GM21528 (cell line): ENCODE results near the gene MRPS34.
"Not testable (repeated sequence)": the region's sequence is repeated elsewhere in the genome, so short reads cannot be mapped to it uniquely, and the experiment has no call there.

Experiments
- ATAC-seq: cut with Tn5 transposase; IDR thresholded peaks from one replicate; pipeline ENCODE4 v1.9.1; 2021; ENCODE audit warnings: mild to moderate bottlenecking, moderate library complexity; ENCODE audit not compliant: unreplicated experiment, low FRiP score

The MRPS34 gene

DNA sequence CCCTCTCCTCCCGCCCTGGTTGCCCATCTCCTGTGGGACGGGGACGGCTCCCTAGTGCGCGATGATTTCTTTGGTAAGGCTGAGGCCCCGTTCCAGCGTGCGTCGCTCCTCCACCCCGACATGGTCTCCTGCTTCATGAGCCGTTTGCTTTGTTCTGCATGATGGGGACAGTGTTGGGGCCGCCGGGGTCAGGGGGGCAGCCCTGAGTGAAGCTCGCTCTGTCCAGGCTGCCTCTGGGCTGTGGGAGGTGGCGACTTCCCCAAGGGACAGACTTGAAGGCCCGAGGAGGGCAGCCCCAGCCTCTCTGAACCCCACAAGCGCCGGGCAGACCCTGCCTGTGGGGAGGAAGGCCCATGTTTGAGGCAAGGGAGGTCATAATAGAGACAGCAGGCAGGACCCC, 14.0 kb downstream of the MRPS34 start:
- no peak for ATAC-seq

DNA sequence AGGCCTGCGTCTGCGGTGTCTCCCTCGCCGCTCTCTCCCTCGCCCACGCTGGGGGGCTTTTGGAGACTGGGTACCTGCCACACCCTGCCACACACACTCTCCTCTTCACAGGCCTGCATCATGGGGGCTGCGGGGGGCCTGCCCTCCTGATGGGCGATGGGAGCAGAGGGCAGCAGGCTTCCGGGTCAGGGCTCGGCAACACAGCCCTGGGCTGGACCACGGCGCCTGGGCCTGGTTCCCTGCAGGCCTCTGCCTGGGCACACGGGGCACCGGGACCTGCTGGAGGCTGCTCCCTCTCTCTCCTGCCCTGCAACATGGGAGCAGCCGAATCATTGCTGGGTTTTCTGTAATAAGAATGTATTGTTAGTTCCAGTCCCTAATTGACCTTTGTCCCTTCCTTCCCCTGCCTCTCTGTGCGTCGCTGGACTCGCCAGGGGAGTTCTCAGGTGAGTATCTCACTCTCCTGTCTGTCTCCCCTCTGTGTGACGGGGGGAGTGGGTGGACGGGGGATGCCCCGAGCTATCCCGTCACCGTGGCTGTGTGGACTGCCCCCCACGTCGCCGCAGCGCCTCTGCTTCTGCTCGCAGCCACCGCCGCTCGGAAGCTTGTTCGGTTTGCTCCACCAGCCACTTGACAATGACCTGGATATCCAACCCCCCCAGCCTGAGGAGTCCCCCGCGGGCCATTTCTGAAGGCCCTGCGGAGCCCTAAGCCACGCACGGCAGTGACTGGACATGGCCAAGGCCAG, 15.0 kb downstream of the MRPS34 start:
- no peak for ATAC-seq

DNA sequence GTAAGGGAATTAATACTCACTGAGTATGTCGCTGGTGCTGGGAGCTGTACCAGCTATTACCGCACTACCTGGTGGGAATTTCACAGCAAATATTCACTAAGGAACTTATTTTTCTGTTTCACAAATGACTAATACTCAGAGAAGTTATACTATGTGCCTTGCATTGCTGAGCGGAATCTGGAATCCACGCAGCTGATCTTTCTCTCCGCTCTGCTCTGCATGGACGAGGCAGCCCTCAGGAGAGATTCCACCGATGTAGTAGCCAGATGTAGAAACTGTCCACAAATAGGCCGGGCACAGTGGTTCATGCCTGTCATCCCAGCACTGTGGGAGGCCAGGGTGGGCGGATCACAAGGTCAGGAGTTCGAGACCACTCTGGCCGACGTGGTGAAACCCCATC, 18.7 kb downstream of the MRPS34 start:
- no peak for ATAC-seq

DNA sequence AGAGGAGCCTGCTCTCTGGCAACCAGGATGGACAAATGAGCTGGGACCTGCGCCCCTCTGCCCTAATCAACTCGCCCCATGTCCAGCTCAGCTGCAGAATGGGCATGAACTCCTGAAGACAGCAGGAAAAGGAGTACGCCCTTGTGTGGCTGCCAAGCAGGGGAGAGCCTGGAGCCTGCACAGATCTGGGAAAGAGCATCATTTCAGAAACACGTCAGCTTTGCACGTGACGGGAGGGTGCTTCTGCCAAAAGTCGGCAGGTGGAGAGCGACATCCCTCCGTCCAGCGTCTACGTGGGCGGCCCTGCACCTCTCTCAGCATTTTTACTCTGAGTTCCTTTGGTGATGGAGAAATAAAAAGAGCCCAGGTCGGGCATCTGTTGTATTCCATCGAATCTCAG, 20.1 kb downstream of the MRPS34 start:
- no peak for ATAC-seq

DNA sequence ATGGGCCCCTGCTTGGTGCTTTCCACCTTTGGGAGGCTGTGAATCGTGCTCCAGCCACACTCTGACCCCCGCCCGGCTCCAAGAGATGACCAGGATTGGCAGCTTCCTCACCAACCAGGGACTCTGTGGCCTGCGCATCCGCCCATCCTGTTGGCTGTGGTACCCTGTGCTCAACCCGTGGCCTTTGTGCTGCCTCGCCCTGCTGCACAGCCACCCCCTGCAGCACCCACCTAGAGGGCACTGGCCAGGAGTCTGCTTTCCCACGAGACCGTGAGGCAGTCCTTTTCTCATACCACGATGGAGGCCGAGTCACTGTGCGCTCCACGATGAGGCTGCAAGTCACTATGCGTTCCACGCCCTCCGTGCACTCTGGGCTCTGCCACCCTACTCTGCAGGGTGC, 21.0 kb downstream of the MRPS34 start:
- no peak for ATAC-seq

DNA sequence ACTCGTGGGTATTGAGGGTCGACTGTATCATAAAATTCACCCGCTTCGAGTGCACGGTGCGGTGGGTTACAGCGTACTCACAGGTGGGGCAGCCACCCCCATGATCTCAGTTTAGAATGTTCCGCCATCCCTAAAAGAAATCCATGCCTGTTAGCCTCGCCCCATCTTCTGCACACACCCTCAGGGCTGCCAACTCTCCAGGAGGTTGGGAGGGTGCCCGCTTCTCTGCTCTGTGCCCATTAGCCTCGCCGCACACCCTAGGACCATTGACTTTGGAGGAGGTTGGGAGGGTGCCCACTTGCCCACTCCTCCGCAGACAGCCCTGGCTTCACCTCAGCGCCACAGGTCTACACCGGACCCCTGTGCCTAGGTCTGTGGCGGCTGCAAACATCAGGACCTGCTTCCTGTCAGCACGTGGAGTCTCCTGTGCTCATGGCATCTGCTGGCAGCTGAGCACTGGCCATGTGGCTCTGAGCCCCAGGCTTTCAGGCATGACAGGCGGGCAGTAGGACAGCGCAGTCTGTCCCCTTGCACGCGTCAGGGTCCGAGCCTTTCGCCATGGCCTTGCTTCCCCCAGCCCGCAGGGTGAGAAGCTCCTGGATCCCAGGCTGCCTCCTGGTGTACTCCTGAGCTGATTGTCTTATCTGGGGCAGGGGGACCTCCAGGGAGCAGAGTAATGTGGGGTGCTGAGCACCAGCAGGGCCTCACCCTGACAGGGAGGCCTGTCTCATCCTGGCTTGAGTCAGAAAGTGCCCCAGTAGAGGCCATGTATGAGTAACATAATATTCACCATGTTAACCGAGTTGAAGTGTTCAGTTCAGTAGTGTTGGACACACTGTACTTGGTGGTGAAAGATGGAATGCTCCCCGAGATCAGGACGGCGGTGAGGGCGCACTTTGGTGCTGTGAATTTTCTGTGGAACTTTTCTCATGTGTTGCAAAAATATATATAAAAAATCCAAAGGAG, 23.5 kb downstream of the MRPS34 start:
- ATAC-seq = no peak

DNA sequence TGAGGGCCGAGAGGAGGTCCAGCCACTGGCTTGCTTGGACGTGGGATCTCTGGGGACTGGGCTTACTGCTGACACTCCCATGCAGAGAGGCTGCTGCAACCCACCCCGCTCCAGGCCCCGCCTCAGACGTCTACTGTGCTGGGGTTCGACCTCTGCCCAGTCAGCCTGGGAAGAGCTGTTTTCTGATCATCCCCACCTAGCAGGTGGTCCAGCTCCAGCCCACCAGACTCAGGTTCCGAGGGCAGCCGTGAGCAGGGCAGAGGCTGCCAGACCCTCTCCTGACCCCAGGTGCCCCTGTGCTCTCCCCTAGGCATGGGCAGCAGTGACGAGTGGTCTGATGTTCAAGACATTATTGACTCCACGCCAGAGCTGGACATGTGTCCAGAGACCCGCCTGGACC, 25.0 kb downstream of the MRPS34 start:
- no peak for ATAC-seq

DNA sequence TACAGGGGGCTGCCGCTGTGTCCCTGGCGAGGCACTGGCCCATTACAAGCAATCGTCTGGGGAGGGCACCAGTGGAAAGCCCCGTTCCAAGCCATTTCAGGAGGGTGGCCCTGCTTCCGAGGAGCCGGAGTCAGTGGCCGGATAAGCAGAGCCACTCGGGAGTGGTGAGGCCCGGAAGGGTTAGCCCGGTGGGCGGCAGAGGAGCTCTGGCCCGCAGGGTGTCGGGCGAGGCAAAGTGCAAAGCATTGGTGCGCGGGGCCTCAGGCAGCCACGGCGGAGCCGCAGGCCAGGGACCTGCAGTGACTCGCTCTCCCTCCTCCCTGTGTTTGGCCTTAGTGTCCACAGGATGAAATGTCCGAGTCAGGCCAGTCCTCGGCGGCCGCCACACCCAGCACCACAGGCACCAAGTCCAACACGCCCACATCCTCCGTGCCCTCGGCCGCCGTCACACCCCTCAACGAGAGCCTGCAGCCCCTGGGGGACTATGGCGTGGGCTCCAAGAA, 26.2 kb downstream of the MRPS34 start:
- ATAC-seq = no peak

DNA sequence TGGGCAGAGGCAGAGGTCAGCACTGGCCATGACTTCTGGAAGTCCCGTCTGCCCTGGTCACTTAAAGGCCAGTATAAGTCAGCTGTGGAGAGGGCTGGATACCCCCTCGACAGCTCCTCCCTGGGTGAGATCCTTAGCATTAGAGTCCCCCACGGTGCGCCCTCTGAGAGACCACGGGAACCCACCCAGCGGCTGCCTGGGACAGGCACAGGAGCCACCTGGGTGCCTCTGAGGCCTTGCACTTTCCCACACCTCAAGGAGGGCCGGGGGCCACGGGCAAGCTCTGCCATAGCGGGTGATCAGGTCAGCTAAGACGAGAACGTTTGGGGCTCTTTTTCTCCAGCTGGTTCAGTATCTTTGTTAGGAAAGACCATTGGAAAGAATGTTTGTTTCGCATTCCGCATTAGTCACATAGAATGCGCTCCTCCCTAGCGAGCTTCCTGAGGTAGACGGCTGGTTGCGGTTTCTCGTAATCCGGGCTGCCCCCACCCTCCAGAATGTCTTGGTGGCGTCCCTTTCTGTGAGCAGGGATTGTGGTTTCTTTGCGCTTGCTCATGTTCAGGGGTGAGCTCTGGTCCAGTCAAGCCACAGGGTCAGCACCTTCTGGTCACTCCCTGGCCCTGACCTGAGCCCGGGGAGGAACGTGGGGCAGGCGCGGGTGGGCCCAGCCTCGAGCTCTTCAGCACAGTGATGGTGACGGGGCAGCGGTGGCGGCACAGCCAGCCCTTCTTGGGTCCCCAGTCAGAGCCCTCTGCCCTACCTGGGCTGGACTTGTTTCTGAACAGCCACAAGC, 26.8 kb downstream of the MRPS34 start:
- ATAC-seq = no peak

DNA sequence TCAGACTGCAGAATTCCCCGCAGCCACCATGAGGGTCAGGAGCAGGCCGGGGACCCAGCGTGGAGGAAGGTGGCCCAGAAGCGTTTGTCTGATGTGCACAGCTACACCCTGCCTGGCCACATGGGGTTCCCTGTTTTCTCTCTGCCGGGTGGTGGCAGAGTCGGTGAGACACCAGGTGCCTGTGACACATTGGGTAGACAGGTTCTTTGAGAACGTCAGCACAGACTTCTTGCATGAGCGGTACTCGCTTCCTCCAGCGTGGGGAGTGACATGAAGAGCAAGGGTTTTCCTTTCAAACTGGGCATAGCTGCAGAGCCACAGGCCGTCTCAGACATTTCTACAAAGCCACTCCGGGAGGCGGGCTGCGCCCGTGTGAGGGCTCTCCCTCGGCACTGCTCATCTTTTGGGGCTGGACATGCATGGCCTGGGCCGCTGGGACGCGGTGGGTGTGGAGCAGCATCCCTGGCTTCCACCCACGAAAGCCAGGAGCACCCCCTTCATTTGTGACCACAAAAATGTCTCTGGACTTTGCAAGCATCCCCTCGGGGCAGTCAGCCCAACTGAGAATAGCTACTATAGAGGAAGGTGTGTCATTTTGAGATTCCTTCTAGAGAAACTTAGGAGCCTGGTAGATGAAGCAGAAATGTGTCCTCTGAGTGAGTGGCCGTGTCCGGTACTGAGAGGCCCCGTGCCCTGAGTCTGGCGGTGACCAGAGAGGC, 27.6 kb downstream of the MRPS34 start:
- no peak for ATAC-seq

DNA sequence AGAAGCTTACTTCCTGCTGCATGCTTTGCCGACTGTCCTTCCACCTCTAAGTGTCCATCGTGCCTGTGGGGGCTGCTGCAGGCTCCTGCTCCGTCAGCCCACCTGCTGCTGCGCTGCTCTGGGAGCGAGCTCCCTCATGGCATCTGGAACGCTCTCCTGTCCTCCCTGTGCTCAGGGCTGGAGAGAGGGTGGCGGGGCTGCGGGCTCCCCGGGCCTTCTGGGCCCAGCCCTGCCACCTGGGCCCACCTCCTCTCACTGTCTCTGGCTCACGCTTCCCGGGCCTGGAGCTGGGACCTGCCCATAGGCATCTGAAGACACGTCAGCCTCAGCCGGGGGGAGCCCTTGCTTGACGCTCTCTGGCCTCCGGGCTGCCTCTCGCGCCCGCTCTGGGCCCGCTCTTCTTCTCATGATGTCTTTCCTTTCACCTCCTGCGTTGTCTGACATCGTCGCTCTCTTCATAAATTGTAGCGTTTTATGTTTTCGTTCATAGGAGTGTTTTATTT, 28.5 kb downstream of the MRPS34 start:
- ATAC-seq = no peak

DNA sequence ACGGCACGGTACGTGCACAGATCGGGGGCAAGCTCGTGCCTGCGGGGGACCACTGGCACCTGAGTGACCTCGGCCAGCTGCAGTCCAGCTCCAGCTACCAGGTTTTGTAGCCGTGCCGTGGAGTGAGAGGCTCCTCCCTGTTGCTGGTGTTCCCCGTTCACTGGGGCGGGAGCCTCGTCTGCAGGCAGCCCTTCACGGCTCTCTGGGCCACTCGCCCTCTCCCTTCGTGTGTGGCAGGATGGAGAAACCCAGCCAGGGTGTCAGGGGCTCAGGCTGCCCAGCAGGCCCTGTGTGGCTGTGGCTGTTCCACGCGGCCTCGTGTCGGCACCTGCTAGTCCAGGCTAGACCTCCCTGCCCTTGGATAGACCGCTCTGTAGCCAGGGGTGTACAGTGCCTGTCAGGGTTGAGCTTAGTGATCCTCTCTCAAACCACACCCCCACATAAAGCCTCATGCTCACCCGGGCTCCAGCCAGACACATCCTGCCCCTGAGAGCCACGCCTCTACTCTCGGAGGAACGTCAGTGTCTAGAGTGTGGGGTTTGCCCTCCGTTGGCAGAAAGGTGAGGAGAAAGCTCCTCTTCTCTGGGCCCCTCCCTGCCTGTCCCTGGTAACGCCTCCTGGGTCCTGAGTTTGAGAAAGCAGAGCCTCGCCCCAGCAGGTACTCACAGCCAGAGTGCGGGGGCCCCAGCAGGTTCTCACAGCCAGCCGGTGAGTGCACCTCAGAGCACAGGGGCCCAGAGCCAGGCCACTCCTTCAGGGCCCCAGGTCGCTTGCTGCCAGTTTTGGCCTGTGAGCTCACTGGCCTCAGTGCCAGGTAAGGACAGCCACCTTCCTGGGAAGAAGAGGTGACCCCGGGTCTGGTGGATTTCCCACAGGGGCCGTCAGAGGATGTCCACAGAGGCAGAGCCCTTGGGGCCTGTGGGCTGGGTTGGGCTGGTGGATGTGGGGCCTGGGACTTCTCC, 29.3 kb downstream of the MRPS34 start:
- ATAC-seq = no peak

DNA sequence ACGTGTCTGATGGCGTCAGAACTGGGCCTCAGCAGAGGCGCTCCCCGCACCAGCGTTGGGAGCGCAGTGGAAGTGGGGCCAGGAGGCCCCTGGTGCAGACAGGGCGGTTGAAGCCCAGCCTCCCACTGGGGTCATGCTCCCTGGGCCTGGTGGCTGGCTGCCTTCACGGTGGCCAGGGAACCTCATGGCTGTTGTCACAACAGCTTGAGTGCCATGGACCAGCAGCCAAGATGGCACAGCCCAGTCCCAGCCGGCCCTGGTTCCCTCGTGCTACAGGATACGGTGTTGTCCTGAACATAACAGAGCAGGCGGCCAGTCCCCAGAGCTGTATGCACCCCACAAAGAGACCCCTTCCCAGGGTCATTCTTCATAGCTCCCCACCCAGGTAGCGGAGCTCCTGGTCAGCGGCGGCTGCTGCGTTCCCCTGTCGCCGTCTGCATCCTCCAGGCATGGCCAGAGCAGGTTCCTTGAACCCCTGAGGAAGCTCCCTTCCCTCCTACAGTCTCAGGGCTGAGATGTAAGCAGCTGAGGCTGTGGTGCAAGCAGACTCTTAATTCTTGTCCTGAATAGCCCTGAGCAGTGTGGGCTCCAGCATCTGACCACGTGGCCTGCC, 31.3 kb downstream of the MRPS34 start:
- no peak for ATAC-seq

DNA sequence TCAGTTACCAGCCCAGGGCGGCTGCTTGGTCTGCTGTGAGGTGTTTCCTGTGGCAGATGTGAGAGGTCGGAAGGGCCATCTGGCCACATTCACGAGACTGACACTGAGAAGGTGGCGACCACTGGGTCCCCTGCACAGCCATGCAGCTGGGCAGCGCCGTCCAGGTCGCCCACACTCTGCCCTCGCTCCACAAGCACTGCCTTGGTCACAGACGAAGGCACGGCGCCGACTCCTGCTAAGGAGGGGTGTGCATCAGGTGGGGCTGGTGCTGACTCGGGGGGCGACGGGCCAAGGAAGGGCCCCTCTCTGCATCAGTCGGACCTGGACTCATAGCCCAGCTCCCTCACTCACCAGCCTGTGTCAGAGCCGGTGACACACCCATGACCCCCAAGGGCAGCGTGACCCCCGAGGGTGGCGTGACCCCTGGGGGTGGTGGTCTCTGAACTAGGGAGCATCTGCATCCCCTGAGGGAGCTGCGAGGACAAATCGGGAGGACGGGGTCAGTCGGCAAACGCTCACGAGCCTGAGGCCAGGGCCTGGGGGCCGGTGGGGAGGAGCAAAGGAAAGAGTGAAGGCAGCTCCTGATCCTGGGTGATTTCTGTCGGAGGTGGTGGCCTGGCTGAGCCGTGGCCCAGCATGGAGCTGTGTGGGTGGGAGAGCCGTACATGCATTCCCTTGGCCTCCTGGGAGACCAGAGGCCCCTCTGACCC, 32.0 kb downstream of the MRPS34 start:
- ATAC-seq = no peak

DNA sequence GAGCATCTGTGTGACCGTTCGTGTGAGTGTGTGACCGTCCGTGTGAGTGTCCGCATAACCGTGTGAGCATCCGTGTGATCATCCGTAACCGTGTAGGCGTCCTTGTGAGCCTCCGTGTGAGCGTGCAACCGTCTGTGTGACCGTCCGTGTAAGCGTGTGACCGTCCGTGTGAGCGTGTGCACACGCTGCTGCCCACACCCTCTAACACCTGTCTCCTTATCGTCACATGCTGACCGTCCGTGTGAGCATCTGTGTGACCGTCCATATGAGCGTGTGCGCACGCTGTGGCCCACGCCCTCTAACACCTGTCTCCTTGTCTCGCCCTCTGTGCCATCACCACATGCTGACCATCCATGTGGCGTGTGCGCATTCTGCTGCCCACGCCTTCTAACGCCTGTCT, 32.7 kb downstream of the MRPS34 start:
- ATAC-seq = no peak

DNA sequence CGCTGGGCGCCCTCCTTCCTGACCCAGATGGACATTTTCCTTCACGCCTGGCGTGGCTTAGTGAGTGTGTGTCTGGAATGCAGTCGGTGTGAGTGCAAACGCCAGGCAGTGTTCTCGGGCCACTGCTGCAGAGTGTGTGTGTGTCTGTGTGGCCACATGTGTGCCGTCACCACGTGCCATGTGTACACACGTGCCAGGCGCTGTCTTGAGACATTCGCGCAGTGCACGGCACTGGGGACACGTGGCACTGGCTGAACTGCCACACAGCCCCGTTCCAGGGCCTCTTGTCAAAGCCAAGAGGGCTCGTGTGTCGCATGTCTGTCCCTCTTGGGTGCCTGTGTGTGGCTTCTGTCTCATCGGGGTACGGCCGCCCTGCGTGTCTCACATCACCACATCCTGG, 38.1 kb downstream of the MRPS34 start:
- ATAC-seq = no peak

DNA sequence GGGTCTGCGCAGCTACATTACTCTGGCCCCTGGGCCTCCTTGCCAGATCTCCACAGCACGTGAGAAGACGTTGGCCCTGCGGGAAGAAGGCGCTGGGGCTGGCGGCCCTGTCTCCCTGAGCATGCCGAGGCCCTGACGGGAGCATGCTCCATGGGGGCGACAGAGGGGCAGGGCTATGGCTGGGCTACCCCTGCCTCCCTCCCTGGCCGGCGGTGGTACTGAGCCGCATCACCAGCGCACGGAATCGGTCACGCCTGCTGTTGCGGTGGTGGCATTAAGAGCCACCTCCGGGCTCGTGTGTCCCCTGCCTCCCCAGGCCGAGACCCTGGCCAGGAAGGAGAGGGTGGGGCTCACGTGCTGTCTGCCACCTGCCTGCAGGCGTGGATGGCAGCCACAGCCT, 38.8 kb downstream of the MRPS34 start:
- ATAC-seq = no peak

DNA sequence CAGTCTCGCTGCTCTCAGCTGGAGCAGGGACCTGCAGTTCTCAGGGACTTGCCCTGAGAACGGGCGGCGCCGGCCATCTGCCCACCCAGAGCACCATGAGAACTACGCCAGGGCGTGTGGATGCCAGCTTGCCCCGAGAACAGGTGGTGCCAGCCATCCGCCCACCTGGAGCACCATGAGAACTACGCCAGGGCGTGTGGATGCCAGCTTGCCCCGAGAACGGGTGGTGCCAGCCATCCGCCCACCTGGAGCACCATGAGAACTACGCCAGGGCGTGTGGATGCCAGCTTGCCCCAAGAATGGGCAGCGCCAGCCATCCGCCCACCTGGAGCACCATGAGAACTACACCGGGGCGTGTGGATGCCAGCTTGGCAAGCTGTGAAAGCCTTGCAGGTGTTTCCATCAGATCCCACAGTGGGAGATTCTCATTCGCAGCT, 40.4 kb downstream of the MRPS34 start:
- ATAC-seq = not testable (repeated sequence)
